ENCODE data around the gene MYBPC1.

The MYBPC1 gene

GRCh38 chr12:101566318-101566717 is 28.5 kb upstream of the MYBPC1 start:
- no peak overlapping the region for H3K4me3 ChIP-seq (replicated peaks; ENCODE audit: low read depth, low read length)
- DNase-seq (ENCODE audit: low read depth) = no peak
- no peak for TF ChIP-seq CTCF (IDR thresholded peaks at IDR 0.05; ENCODE audit: low read length, missing control alignments)

GRCh38 chr12:101567918-101568317 is 26.9 kb upstream of the MYBPC1 start:
- H3K4me3 ChIP-seq (replicated peaks; ENCODE audit: low read depth, low read length) = no peak overlapping the region
- no peak for TF ChIP-seq CTCF (IDR thresholded peaks at IDR 0.05; ENCODE audit: low read length, missing control alignments)
- no peak for DNase-seq (ENCODE audit: low read depth)

GRCh38 chr12:101570047-101570446 is 24.7 kb upstream of the MYBPC1 start:
- DNase-seq (ENCODE audit: low read depth) = peak; percentile 59
- TF ChIP-seq CTCF (IDR thresholded peaks at IDR 0.05; ENCODE audit: low read length, missing control alignments) = peak; percentile 35
- no peak overlapping the region for H3K4me3 ChIP-seq (replicated peaks; ENCODE audit: low read depth, low read length)

- TF ChIP-seq CTCF (IDR thresholded peaks at IDR 0.05; ENCODE audit: low read length, missing control alignments) = no peak
- H3K4me3 ChIP-seq (replicated peaks; ENCODE audit: low read depth, low read length) = no peak overlapping the region
- no peak for DNase-seq (ENCODE audit: low read depth)
Measured at GRCh38 chr12:101571105-101571504, 23.7 kb upstream of the MYBPC1 start.

- TF ChIP-seq CTCF (IDR thresholded peaks at IDR 0.05; ENCODE audit: low read length, missing control alignments) = no peak
- no peak for DNase-seq (ENCODE audit: low read depth)
- no peak overlapping the region for H3K4me3 ChIP-seq (replicated peaks; ENCODE audit: low read depth, low read length)
Measured at GRCh38 chr12:101573743-101574142, 21.0 kb upstream of the MYBPC1 start.

- H3K4me3 ChIP-seq (replicated peaks; ENCODE audit: low read depth, low read length) = no peak overlapping the region
- DNase-seq (ENCODE audit: low read depth) = no peak
- TF ChIP-seq CTCF (IDR thresholded peaks at IDR 0.05; ENCODE audit: low read length, missing control alignments) = no peak
Measured at GRCh38 chr12:101578417-101578816, 16.4 kb upstream of the MYBPC1 start.

- DNase-seq (ENCODE audit: low read depth) = no peak
- no peak for TF ChIP-seq CTCF (IDR thresholded peaks at IDR 0.05; ENCODE audit: low read length, missing control alignments)
- no peak overlapping the region for H3K4me3 ChIP-seq (replicated peaks; ENCODE audit: low read depth, low read length)
Measured at GRCh38 chr12:101581190-101581589, 13.6 kb upstream of the MYBPC1 start.

Data from fibroblast of pulmonary artery (primary cell).